ENCODE measurements around the gene MIXL1.
"Not testable (repeated sequence)": the region's sequence is repeated elsewhere in the genome, so short reads cannot be mapped to it uniquely, and the experiment has no call there.

MIXL1 gene

DNA sequence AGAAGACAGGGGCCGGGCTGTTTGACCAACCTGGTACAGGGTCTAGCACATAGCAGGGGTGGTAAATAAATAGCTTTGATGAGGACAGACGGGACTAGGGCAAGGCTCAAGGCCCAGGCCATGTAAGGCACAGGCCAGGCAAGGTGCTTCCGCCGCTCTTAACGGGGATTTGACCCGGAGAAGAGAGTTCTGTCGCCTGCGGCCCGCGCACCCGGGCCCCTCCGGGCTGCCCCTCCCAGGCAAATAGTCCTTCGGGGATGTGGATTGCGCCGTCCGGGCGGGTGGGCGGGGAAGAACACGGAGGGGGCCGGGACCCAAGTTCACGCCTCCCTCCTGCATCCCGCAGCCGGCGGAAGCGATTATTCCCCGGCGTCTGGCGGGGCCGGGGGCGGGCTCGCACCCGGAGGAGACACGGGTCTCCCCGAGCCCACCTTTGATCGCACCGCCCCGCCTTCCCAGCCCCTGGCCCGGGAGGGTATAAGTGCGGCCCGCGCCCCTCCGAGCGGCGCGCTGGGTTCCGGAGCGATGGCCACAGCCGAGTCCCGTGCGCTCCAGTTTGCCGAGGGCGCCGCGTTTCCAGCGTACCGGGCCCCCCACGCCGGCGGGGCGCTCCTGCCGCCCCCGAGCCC, at the start of gene MIXL1:
MIXL1 (plus strand) TSS at position 508 of the 629 bp plus-strand sequence; CDS start at position 526, 18 bp downstream.
- no peak for DNase-seq

GRCh38 chr1:226176870-226177269, 46.6 kb upstream of the MIXL1 start:
- no peak for DNase-seq

GRCh38 chr1:226181996-226182714, 41.3 kb upstream of the MIXL1 start:
- DNase-seq, result peak; percentile 23

DNA sequence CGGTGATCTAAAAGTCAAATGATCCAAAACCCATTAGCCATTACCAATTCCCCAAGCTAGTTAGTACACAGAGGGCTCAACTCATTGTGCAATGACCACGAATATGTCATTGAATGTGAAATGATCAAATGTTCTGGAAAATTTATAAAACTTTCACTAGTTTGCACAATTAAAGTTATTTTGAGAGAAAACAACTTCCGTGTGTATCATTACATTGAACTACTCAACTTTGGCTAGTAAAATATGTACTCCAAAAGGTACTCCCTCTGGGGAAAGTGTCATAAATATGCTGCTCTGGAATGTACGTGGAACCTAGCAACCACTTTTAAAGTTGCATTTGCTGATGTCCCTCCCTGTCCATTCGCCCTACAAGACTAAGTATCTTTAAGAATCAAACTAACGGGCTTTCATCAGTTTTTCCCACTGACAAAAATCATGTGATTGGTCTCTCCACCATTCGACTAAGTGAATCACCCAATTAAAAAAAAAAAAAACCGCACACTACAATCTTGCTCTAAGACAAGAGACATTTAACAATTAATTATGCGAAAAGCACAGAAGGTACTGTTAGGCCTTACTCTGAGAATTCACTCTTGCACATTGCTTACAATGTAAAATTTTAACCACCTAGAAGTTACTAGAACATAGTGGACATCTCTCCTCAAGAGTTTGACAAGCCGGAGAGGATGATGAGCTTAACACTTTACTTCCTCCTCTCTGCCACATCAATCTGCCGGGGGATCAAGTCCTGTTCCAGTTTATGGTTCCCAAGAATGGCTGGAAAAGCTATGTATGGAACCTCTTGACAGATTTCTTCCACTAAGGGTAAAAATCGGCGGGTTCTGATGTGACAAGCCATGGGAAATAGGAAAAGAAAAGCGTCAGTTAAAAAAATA, 38.1 kb upstream of the MIXL1 start:
- DNase-seq, result no peak

GRCh38 chr1:226186124-226187018, 37.1 kb upstream of the MIXL1 start, which contains the start of gene ACBD3:
Gene ACBD3, minus strand, starts transcription at chr1:226186741. Its CDS starts 66 bp downstream, at chr1:226186675.
- DNase-seq, result peak; percentile 81

DNA sequence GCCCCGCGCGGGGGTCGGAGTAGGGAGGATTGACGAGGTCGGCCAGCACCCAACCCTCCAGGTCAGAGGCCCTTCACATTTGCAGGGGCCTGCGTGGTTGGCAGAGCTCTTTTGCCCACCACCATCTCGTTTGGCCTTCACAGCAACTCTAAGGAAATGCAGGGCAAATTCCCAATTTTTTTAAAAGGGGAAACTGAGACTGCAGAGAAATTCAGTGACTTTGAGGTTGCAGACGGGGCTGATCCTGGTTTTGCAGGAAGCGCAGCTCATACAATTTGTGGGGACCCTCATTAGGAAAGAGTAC, 36.5 kb upstream of the MIXL1 start:
- no peak for DNase-seq

DNA sequence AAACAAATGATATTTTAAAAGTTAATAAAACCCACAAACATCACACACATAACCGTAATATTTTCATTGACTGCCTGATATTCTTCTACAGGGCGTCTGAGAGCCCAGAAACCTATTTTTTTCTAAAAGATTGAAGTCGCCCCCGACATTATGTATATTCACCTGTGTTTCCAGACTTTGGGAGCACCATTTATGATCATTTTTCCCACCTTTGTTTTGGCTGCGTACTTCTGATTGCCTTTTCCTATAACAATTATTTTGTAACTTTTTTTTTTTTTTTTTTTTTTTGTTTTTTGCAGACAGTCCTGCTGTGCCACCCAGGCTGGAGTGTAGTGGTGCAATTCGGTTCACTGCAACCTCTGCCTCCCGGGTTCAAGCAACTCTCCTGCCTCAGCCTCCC, 36.1 kb upstream of the MIXL1 start:
- no peak for DNase-seq

DNA sequence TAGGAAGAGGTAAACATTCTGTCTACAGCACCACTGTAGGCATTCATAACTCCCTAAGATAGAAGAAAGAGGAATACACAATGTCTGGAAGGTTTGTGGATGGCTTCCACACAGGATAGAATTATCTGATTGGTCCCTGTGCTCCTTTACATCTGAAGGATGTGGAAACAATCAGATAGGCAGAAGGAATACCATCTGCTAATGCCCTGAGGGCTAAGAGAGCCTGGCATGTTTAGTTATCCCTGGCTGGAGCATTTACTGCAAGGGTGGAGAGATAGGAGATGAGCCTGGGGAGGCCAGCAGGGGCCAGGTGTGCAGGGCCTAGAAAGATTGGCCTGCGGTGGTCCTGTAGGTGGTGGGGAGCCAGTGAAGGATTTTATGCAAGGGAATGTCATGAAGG, 28.3 kb upstream of the MIXL1 start:
- no peak for DNase-seq

DNA sequence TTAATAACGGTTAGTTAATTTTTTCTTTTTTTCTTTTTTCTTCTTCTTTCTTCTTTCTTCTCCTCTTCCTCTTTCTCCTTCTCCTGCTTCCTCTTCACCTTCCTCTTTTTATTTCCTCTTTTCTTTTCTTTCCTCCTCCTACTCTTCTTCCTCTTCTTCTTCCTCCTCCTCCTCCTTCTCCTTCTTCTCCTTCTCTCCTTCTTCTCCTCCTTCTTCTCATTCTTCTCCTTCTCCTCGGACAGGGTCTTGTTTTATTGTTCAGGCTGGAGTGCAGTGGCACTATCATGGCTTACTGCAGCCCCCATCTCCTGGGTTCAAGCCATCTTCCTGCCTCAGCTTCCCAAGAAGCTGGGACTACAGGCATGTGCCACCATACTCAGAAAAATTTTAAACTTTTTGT, 23.5 kb upstream of the MIXL1 start:
- DNase-seq, result no peak

- DNase-seq, result no peak
Measured at GRCh38 chr1:226201029-226201593, 22.4 kb upstream of the MIXL1 start.

DNA sequence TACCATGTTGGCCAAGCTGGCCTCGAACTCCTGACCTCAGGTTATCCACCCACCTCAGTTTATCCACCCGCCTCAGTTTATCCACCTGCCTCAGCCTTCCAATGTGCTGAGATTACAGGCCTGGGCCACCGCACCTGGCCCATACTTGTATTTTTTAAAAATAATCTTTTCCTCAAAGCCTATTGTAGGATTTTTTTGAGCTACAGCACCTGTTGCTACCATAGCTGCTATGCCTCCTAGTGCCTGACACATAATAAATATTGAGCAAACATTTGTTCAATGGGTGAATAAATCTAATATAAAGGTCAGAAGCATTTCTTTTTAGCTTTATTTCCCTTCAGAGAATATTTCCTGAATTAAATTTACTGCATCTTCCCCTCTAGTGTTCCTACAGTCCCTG, 21.2 kb upstream of the MIXL1 start:
- DNase-seq, result no peak

DNA sequence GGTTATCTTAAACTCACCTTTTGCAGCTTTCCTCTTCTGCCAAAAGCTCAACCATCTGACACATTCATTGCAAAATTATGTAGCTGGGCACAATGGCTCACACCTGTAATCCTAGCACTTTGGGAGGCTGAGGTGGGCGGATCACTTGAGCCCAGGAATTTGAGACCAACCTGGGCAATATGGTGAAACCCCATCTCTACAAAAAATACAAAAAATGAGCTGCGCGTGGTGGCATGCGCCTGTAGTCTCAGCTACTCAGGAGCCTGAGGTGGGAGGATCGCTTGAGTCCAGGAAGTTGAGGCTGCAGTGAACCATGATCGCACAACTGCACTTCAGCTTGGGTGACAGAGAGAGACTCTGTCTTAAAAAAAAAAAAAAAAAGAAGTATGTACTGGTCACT, 20.8 kb upstream of the MIXL1 start:
- not testable (repeated sequence) for DNase-seq

GRCh38 chr1:226203240-226203639, 20.2 kb upstream of the MIXL1 start:
- DNase-seq, result no peak

DNA sequence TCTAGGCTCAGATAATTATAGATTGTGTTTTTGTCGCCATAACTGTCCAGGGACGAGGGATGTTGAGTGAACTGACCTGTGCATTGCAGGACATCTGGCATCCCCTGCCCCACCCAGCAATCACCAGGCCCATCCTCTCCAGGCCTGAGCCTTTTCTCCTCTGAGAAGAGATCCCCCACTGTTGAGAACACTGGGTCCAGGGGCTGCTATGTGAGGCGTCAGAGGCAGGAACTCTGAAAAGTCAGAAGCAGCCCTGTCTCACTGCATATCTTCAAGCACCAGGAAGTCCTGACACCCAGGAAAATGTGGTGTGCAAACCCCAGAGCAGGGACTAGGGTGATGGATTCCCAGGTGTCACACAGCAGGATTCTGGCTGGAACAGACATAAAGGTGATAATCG, 19.8 kb upstream of the MIXL1 start:
- DNase-seq, result no peak

- DNase-seq, result no peak
Measured at GRCh38 chr1:226204198-226204597, 19.3 kb upstream of the MIXL1 start.

- no peak for DNase-seq
Measured at GRCh38 chr1:226207048-226207447, 16.4 kb upstream of the MIXL1 start.

DNA sequence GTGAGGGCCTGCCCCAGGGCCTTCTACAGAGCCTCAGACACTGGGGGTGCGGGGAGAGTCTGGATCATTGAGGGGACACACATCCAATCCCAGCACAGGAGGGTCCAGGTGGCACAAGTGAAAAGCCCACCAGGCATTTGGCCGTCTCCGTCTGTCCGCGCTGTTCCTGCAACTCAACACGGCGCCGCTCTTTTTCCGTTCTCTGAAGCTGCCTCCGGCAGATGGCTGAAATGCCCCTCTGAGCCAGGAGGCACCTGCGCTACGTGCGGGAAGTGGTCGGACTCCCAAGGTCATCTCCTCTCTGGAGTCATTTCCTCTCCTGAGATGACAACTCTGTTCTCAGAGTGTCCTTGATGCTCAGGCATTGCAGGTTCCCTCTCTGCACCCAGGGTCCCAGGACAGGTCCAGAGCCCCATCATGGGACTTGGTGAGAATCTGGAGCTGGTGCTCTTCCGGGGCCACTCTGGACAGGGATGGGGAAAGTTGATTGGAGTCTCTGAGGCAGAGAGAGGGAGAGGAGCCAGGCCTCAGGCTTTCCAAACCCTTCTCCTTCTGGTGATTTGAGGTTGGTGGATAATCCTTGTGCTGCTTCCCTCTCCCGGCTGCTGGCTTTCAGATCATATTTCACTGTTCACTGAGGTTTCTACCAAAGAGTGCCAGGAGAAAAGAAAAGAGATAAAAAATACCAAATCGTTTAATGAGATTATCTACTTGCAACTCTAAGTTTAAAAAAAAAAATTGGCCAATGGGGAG, 14.0 kb upstream of the MIXL1 start:
- no peak for DNase-seq

DNA sequence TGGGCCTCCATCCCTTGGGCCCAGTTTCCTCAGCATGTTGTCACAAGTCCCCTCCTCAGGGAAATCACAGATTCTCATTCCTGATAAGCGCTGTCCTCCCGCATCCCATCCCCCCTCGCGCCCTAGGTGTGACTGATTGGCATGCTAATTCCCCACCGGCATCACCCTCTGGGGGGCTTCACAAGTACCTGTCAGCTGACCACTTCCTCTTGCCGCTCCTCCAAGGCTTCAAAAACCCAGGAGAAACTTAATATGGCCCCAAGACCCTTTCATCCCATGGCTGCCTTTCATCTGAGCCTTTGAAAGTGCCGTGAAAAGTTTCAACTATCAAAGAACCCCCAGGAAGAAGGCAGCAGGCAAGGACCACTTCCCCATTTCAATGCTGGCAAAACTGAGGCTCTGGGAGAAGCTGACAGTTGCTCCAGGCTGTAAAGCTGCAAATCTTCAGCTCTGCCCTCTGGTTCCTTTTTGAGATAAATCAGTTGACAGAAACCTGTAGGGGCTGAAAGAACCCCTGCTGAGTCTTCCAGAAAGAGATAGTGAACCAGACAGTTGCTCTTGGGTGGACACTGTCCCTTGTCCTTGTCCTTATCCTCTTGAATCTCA, 12.8 kb upstream of the MIXL1 start:
- DNase-seq, result no peak

- no peak for DNase-seq
Measured at GRCh38 chr1:226211181-226211821, 12.2 kb upstream of the MIXL1 start.

- no peak for DNase-seq
Measured at GRCh38 chr1:226212545-226212944, 10.9 kb upstream of the MIXL1 start.

- DNase-seq, result no peak
Measured at GRCh38 chr1:226215239-226215638, 8.2 kb upstream of the MIXL1 start.
